ENCODE measurements around the gene FAIM2.

- TF ChIP-seq ZNF253 (CRISPR knock-in tag; conservative IDR thresholded peaks at IDR 0.05) (no peak), THAP7 (CRISPR knock-in tag; IDR thresholded peaks at IDR 0.05) (no peak), BHLHE40 (IDR thresholded peaks at IDR 0.05; ENCODE audit: low read length) (no peak), ZNF274 (IDR thresholded peaks at IDR 0.05; ENCODE audit: borderline replicate concordance, low read depth, low read length) (no peak), ZZZ3 (IDR thresholded peaks at IDR 0.05) (no peak), VEZF1 (CRISPR knock-in tag; IDR thresholded peaks at IDR 0.05) (no peak)
Observed at GRCh38 chr12:49893753-49894750, 9.6 kb downstream of the FAIM2 start.
